Measurements from ENCODE around the gene MRPL52.

DNA sequence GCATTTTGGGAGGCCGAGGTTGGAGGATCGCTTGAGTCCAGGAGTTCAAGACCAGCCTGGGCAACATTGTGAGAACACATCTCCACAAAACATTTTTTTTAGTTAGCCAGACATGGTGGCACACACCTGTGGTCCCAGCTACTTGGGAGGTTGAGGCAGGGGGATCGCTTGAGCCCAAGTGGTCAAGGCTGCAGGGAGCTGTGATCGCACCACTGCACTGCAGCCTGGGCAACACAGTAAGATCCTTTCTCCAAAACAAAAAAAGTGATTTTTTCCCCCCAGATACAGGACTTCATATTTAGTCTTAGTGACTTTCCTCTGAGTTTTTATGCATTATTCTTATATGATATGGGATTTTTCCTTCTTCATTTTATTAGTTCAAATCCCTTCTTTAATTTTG lies 43.0 kb upstream of the MRPL52 start:
- TF ChIP-seq, protein P1, sequence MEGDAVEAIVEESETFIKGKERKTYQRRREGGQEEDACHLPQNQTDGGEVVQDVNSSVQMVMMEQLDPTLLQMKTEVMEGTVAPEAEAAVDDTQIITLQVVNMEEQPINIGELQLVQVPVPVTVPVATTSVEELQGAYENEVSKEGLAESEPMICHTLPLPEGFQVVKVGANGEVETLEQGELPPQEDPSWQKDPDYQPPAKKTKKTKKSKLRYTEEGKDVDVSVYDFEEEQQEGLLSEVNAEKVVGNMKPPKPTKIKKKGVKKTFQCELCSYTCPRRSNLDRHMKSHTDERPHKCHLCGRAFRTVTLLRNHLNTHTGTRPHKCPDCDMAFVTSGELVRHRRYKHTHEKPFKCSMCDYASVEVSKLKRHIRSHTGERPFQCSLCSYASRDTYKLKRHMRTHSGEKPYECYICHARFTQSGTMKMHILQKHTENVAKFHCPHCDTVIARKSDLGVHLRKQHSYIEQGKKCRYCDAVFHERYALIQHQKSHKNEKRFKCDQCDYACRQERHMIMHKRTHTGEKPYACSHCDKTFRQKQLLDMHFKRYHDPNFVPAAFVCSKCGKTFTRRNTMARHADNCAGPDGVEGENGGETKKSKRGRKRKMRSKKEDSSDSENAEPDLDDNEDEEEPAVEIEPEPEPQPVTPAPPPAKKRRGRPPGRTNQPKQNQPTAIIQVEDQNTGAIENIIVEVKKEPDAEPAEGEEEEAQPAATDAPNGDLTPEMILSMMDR (IDR thresholded peaks at IDR 0.05), result no peak
- no peak for TF ChIP-seq POLR2A (IDR thresholded peaks at IDR 0.05)
- TF ChIP-seq POLR2AphosphoS5 (IDR thresholded peaks at IDR 0.05), result no peak

Data from stomach (tissue), 4 donors.